Neural cell (in vitro differentiated cells): ENCODE data around the gene TAF5L. TPM values are rescaled to one million over a fixed set of nuclear protein-coding genes. Genes with fewer than 3 reads are reported as not detected.
A peak's percentile ranks its signal among the peaks of the same experiment; 100 is the strongest.

Source experiments
- H2AFZ ChIP-seq: fragments of 200-600, 300-800 bp; sonication (generic), shearing (Covaris generic); 2 replicates; pipeline ENCODE4 v1.6.0; 2014; ENCODE audit warnings: low read depth, mild to moderate bottlenecking, antibody characterized with exemption, low read length, moderate library complexity
- H3F3A ChIP-seq: fragments of 200-600 bp; shearing (Covaris generic); 2 replicates; pipeline ENCODE4 v1.6.1; 2016; ENCODE audit warnings: mild to moderate bottlenecking, moderate library complexity, mixed read lengths, antibody characterized with exemption, low read length; ENCODE audit not compliant: insufficient read depth, poor library complexity, severe bottlenecking
- H3K27ac ChIP-seq: fragments of 200-600, 300-800 bp; sonication (generic), shearing (Covaris generic); 2 replicates; pipeline ENCODE4 v1.5.1; 2014; ENCODE audit warnings: mild to moderate bottlenecking, low read length, moderate library complexity
- H3K27me3 ChIP-seq: fragments of 300-800, 200-600 bp; sonication (generic), shearing (Covaris generic); 2 replicates; pipeline ENCODE4 v1.6.0; 2014; ENCODE audit warnings: mild to moderate bottlenecking, low read depth, low read length, moderate library complexity; ENCODE audit not compliant: insufficient read depth
- H3K36me3 ChIP-seq: fragments of 300-800, 200-600 bp; sonication (generic), shearing (Covaris generic); 2 replicates; pipeline ENCODE4 v1.5.1; 2014; ENCODE audit warnings: mild to moderate bottlenecking, antibody characterized with exemption, low read length, moderate library complexity; ENCODE audit not compliant: insufficient read depth
- H3K4me2 ChIP-seq: fragments of 300-800, 200-600 bp; sonication (generic), shearing (Covaris generic); 2 replicates; pipeline ENCODE4 v1.6.0; 2014; ENCODE audit warnings: mild to moderate bottlenecking, low read length
- H3K4me3 ChIP-seq: fragments of 300-800, 200-600 bp; sonication (generic), shearing (Covaris generic); 2 replicates; pipeline ENCODE4 v1.5.1; 2014; ENCODE audit warnings: mild to moderate bottlenecking, low read length, moderate library complexity
- H3K79me2 ChIP-seq: fragments of 200-600 bp; shearing (Covaris generic); replicated peaks from 2 replicates; pipeline ENCODE4 v1.6.0; 2014; ENCODE audit warnings: mild to moderate bottlenecking, low read length, moderate library complexity; ENCODE audit not compliant: insufficient read depth
- H3K9ac ChIP-seq: fragments of 300-800, 200-600 bp; sonication (generic), shearing (Covaris generic); 2 replicates; pipeline ENCODE4 v1.6.1; 2016; ENCODE audit warnings: mild to moderate bottlenecking, low read length, mixed read lengths
- H3K9me2 ChIP-seq: fragments of 200-600 bp; shearing (Covaris generic); 2 replicates; pipeline ENCODE4 v1.6.1; 2016; ENCODE audit warnings: mild to moderate bottlenecking, low read length, mixed read lengths; ENCODE audit not compliant: insufficient read depth
- H3K9me3 ChIP-seq: fragments of 200-600, 300-800 bp; sonication (generic), shearing (Covaris generic); 2 replicates; pipeline ENCODE4 v1.6.1; 2016; ENCODE audit warnings: mild to moderate bottlenecking, mixed run types, low read length, moderate library complexity, mixed read lengths
- H4K20me1 ChIP-seq: fragments of 200-600 bp; shearing (Covaris generic); 2 replicates; pipeline ENCODE4 v1.6.1; 2016; ENCODE audit warnings: mild to moderate bottlenecking, mixed run types; ENCODE audit not compliant: insufficient read depth
- EP300 ChIP-seq: fragments of 450-650 bp; conservative IDR thresholded peaks from 2 replicates; pipeline ENCODE4 v1.6.1; 2014; ENCODE audit warnings: antibody characterized with exemption, mild to moderate bottlenecking, moderate library complexity; ENCODE audit not compliant: poor library complexity, severe bottlenecking
- EZH2 ChIP-seq: fragments of 200-600, 300-800 bp; shearing (Covaris generic), sonication (generic); IDR thresholded peaks from 2 replicates; pipeline ENCODE4 v1.6.1; 2014; ENCODE audit warnings: antibody characterized with exemption, low read length, borderline replicate concordance, mild to moderate bottlenecking; ENCODE audit not compliant: insufficient read depth, poor library complexity, severe bottlenecking
- MXI1 ChIP-seq: fragments of 450-650 bp; conservative IDR thresholded peaks from 2 replicates; pipeline ENCODE4 v1.6.1; 2014; ENCODE audit warnings: antibody characterized with exemption, mild to moderate bottlenecking; ENCODE audit not compliant: poor library complexity, severe bottlenecking
- POLR2AphosphoS5 ChIP-seq: IDR thresholded peaks from 2 replicates; pipeline ENCODE4 v1.6.1; 2012
- RAD21 ChIP-seq: fragments of 450-650 bp; conservative IDR thresholded peaks from 2 replicates; pipeline ENCODE4 v1.6.1; 2014; ENCODE audit warnings: antibody characterized with exemption, mild to moderate bottlenecking, moderate library complexity
- REST ChIP-seq: IDR thresholded peaks from 2 replicates; pipeline ENCODE4 v1.6.1; 2012; ENCODE audit warnings: borderline replicate concordance
- SMC3 ChIP-seq: fragments of 450-650 bp; conservative IDR thresholded peaks from 2 replicates; pipeline ENCODE4 v1.6.1; 2014; ENCODE audit warnings: antibody characterized with exemption, mild to moderate bottlenecking, moderate library complexity; ENCODE audit not compliant: poor library complexity
- TAF1 ChIP-seq: IDR thresholded peaks from 2 replicates; pipeline ENCODE4 v1.6.1; 2012; ENCODE audit warnings: low read depth
- polyA plus RNA-seq: library from polyadenylated mRNA; depleted of rRNA; stranded (reverse); fragments of >200 nt; gene quantifications from 2 replicates; pipeline ENCODE4 v1.2.3, GENCODE V29; 2014
- TF ChIP-seq, protein P1 (sequence below): fragments of 450-650 bp; IDR thresholded peaks from 2 replicates; pipeline ENCODE4 v1.5.1; 2014; ENCODE audit warnings: antibody characterized with exemption, mild to moderate bottlenecking, moderate library complexity; ENCODE audit not compliant: poor library complexity, severe bottlenecking

The TAF5L gene
- polyA plus RNA-seq, 1 donor from 2014 or later, result 18.5 TPM

- H2AFZ ChIP-seq, result no peak overlapping the region
- no peaks in the 10 kb centered on the region for H3K36me3 ChIP-seq
- peak overlapping the region; percentile 66 for H3K9ac ChIP-seq
- H3K9me3 ChIP-seq, result no peaks in the 10 kb centered on the region
- H3K4me2 ChIP-seq, result peak overlapping the region; percentile 74
- H3K79me2 ChIP-seq, result peaks cover 39% of the 10 kb centered on the region
- no peaks in the 10 kb centered on the region for H4K20me1 ChIP-seq
- no peaks in the 10 kb centered on the region for H3K9me2 ChIP-seq
- no peaks in the 10 kb centered on the region for H3K27me3 ChIP-seq
- TF ChIP-seq MXI1, result peak; percentile 95
- no peak for TF ChIP-seq EZH2
- TF ChIP-seq TAF1, result no peak
- TF ChIP-seq EP300, result no peak
- TF ChIP-seq, protein P1, sequence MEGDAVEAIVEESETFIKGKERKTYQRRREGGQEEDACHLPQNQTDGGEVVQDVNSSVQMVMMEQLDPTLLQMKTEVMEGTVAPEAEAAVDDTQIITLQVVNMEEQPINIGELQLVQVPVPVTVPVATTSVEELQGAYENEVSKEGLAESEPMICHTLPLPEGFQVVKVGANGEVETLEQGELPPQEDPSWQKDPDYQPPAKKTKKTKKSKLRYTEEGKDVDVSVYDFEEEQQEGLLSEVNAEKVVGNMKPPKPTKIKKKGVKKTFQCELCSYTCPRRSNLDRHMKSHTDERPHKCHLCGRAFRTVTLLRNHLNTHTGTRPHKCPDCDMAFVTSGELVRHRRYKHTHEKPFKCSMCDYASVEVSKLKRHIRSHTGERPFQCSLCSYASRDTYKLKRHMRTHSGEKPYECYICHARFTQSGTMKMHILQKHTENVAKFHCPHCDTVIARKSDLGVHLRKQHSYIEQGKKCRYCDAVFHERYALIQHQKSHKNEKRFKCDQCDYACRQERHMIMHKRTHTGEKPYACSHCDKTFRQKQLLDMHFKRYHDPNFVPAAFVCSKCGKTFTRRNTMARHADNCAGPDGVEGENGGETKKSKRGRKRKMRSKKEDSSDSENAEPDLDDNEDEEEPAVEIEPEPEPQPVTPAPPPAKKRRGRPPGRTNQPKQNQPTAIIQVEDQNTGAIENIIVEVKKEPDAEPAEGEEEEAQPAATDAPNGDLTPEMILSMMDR, result no peak
- TF ChIP-seq RAD21, result peak; percentile 56
- TF ChIP-seq SMC3, result peak; percentile 53
- no peak for TF ChIP-seq POLR2AphosphoS5
- TF ChIP-seq REST, result no peak
- H3K27ac ChIP-seq, result peak overlapping the region; percentile 42
- H3F3A ChIP-seq, result no peaks in the 10 kb centered on the region
- H3K4me3 ChIP-seq, result peak overlapping the region; percentile 98
Observed at GRCh38 chr1:229625071-229625914, 629 bp downstream of the TAF5L start.

DNA sequence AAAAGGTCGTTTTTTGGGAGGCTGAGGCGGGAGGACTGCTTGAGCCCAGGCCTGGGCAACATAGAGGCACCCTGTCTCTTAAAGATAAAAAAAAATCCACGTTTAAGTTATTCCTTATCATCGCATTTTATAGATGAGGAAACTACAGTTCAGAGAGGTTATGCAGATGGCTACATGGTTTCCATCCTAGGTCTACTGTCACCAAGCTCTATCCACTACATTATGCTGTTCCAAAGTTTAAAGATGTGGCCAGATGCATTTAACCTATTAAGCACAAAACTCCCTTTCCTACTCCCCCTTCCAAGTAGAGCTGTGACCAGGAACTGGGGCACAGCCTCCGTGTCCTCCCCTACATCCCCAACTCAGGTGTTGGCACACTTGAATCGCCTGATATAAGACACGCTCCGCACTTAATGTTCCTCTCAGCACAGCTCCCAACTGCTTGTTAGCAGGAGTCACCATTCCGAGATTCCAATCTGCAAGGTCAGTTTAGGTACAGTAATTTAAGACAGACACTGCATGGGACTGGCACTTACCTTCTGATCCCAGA lies 1.3 kb downstream of the TAF5L start:
- no peaks in the 10 kb centered on the region for H3K9me2 ChIP-seq
- no peaks in the 10 kb centered on the region for H4K20me1 ChIP-seq
- H3K9ac ChIP-seq, result peak overlapping the region; percentile 64

More for the DNA sequence above, 1.3 kb downstream of the TAF5L start:
- peak overlapping the region; percentile 98 for H3K4me3 ChIP-seq
- peak overlapping the region; percentile 42 for H3K27ac ChIP-seq
- no peak for TF ChIP-seq RAD21
- TF ChIP-seq SMC3, result no peak
- no peak for TF ChIP-seq EZH2
- TF ChIP-seq MXI1, result no peak
- no peak for TF ChIP-seq EP300
- TF ChIP-seq, protein P1, result no peak
- no peak for TF ChIP-seq REST
- TF ChIP-seq POLR2AphosphoS5, result no peak
- TF ChIP-seq TAF1, result no peak
- peak overlapping the region; percentile 74 for H3K4me2 ChIP-seq
- no peaks in the 10 kb centered on the region for H3K36me3 ChIP-seq
- no peaks in the 10 kb centered on the region for H3F3A ChIP-seq
- no peaks in the 10 kb centered on the region for H3K9me3 ChIP-seq
- no peaks in the 10 kb centered on the region for H3K27me3 ChIP-seq
- no peak overlapping the region for H2AFZ ChIP-seq
- H3K79me2 ChIP-seq, result peaks cover 39% of the 10 kb centered on the region
